PC-9 (cell line): Measurements from ENCODE around the gene CLEC16A. TPM values are rescaled to one million over a fixed set of nuclear protein-coding genes. Genes with fewer than 3 reads are reported as not detected.

Experiments
- BruUV-seq: library from RNA; stranded (reverse); fragments of 400-500 nt; replicated peaks from 2 replicates; lab custom pipeline; 2021; lab: Mats Ljungman, UMichigan
- CTCF ChIA-PET: fragments of 300-600 bp; sonication (Branson Sonifier 250); formaldehyde crosslinking; loops from one replicate; lab custom pipeline; 2022; ENCODE audit warnings: antibody characterized with exemption; lab: Charles Lee
- POLR2A ChIA-PET: fragments of 300-600 bp; sonication (Branson Sonifier 250); formaldehyde crosslinking; loops from one replicate; lab custom pipeline; 2022; ENCODE audit warnings: antibody characterized with exemption; ENCODE audit not compliant: unreplicated experiment; lab: Charles Lee
- DNase-seq, 2 experiments: peaks; one replicate each; pipeline versions ENCODE4 v3.0.0 to v3.0.0-alpha.2; 2015 to 2022; ENCODE audit warnings: mixed read lengths in 1 of 2
- H2AFZ ChIP-seq: fragments of 200-600 bp; sonication (generic); 2 replicates; pipeline ENCODE4 v1.8.1; 2017; ENCODE audit warnings: antibody characterized with exemption
- H3F3A ChIP-seq: fragments of 200-600 bp; sonication (generic); 2 replicates; pipeline ENCODE4 v1.8.1; 2017; ENCODE audit warnings: antibody characterized with exemption, mild to moderate bottlenecking, low read depth; ENCODE audit not compliant: insufficient read depth
- H3K27ac ChIP-seq: fragments of 200-600 bp; sonication (generic); 2 replicates; pipeline ENCODE4 v1.6.1; 2016; ENCODE audit warnings: mixed run types
- H3K27me3 ChIP-seq: fragments of 200-600 bp; sonication (generic); 2 replicates; pipeline ENCODE4 v1.6.1; 2016; ENCODE audit warnings: low read depth, mixed run types; ENCODE audit not compliant: insufficient read depth
- H3K36me3 ChIP-seq: fragments of 200-600 bp; sonication (generic); 2 replicates; pipeline ENCODE4 v1.6.1; 2016; ENCODE audit warnings: low read depth, mixed run types
- H3K4me1 ChIP-seq: fragments of 200-600 bp; sonication (generic); replicated peaks from 2 replicates; pipeline ENCODE4 v1.6.1; 2016; ENCODE audit warnings: mixed run types; ENCODE audit not compliant: insufficient read depth
- H3K4me2 ChIP-seq: fragments of 200-600 bp; sonication (generic); 2 replicates; pipeline ENCODE4 v1.6.1; 2017; ENCODE audit warnings: mixed run types
- H3K4me3 ChIP-seq: fragments of 200-600 bp; sonication (generic); 2 replicates; pipeline ENCODE4 v1.6.1; 2016; ENCODE audit warnings: mixed run types
- H3K79me2 ChIP-seq: fragments of 200-600 bp; sonication (generic); 2 replicates; pipeline ENCODE4 v1.6.1; 2017; ENCODE audit warnings: low read depth, mixed run types
- H3K9me2 ChIP-seq: fragments of 200-600 bp; sonication (generic); 2 replicates; pipeline ENCODE4 v1.8.1; 2017; ENCODE audit warnings: mild to moderate bottlenecking; ENCODE audit not compliant: insufficient read depth
- H3K9me3 ChIP-seq: fragments of 200-600 bp; sonication (generic); 2 replicates; pipeline ENCODE4 v1.8.1; 2016; ENCODE audit warnings: low read depth; ENCODE audit not compliant: insufficient read depth
- H4K20me1 ChIP-seq: fragments of 200-600 bp; sonication (generic); 2 replicates; pipeline ENCODE4 v1.8.1; 2017; ENCODE audit not compliant: insufficient read depth
- CTCF ChIP-seq: fragments of 200-600 bp; sonication (generic); conservative IDR thresholded peaks from 2 replicates; pipeline ENCODE4 v1.6.1; 2017; ENCODE audit warnings: mixed run types, antibody characterized with exemption, mild to moderate bottlenecking, moderate library complexity
- EZH2 ChIP-seq: fragments of 200-600 bp; sonication (generic); IDR thresholded peaks from 2 replicates; pipeline ENCODE4 v1.8.0; 2017; ENCODE audit warnings: antibody characterized with exemption, low read depth
- intact Hi-C: fragments of 100-400 bp; cut with micrococcal nuclease; formaldehyde crosslinking; loops from one replicate; pipeline ENCODE4 v1.10.0; 2022; ENCODE audit not compliant: unreplicated experiment
- total RNA-seq: library from RNA; stranded (reverse); gene quantifications from 2 replicates; pipeline ENCODE4 v1.2.3, GENCODE V29; 2021

Gene CLEC16A
- total RNA-seq, 1 experiment from 2014 or later: 34.9 TPM

- Histone ChIP-seq H3K27me3 (no peaks in the 10 kb centered on the region), H4K20me1 (no peaks in the 10 kb centered on the region), H3F3A (no peaks in the 10 kb centered on the region), H2AFZ (no peak overlapping the region), H3K27ac (no peak overlapping the region), H3K4me3 (no peak overlapping the region), H3K79me2 (no peaks in the 10 kb centered on the region), H3K4me1 (no peaks in the 10 kb centered on the region), H3K9me3 (no peaks in the 10 kb centered on the region), H3K4me2 (no peak overlapping the region), H3K9me2 (no peaks in the 10 kb centered on the region), H3K36me3 (no peaks in the 10 kb centered on the region)
- DNase-seq: peak in 1 of 2 experiments; percentile 5
- CTCF ChIA-PET: interaction anchor here (0.7 kb wide), 1 partner anchor 1184 kb away, joined by 3 read pairs; no protein-coding TSS in a partner anchor
- POLR2A ChIA-PET: no interaction called here
- intact Hi-C loops: no loop called here
- no TSS peak for BruUV-seq
- TF ChIP-seq CTCF: no peak
- TF ChIP-seq EZH2: no peak
Measured at GRCh38 chr16:11157143-11157542, 212.8 kb downstream of the CLEC16A start.

GRCh38 chr16:11158018-11158417 lies 213.7 kb downstream of the CLEC16A start:
- ChIA-PET POLR2A (no interaction called here), CTCF (no interaction called here)
- H3K4me2 ChIP-seq: no peak overlapping the region

GRCh38 chr16:11159282-11159681 lies 214.9 kb downstream of the CLEC16A start:
- TF ChIP-seq CTCF: no peak
- TF ChIP-seq EZH2: no peak
- peak in 1 of 2 experiments; percentile 8 for DNase-seq
- H3K4me3 ChIP-seq: no peak overlapping the region
- no peaks in the 10 kb centered on the region for H3K36me3 ChIP-seq
- H3K27me3 ChIP-seq: no peaks in the 10 kb centered on the region
- no peak overlapping the region for H3K27ac ChIP-seq
- no peaks in the 10 kb centered on the region for H3K9me3 ChIP-seq
- H3K9me2 ChIP-seq: no peaks in the 10 kb centered on the region
- CTCF ChIA-PET: no interaction called here
- no peak overlapping the region for H3K4me2 ChIP-seq
- intact Hi-C loops: no loop called here
- H3F3A ChIP-seq: no peaks in the 10 kb centered on the region
- BruUV-seq: no TSS peak
- H3K4me1 ChIP-seq: no peaks in the 10 kb centered on the region
- H2AFZ ChIP-seq: no peak overlapping the region
- POLR2A ChIA-PET: interaction anchor here (0.6 kb wide), 1 partner anchor 103 kb away, joined by 9 read pairs; no protein-coding TSS in a partner anchor
- H3K79me2 ChIP-seq: no peaks in the 10 kb centered on the region
- no peaks in the 10 kb centered on the region for H4K20me1 ChIP-seq

More at GRCh38 chr16:11158018-11158417, 213.7 kb downstream of the CLEC16A start:
- no peaks in the 10 kb centered on the region for H3K9me3 ChIP-seq
- H3K27ac ChIP-seq: no peak overlapping the region
- no peaks in the 10 kb centered on the region for H3K27me3 ChIP-seq
- no peaks in the 10 kb centered on the region for H3K4me1 ChIP-seq
- no peak for DNase-seq
- H3K79me2 ChIP-seq: no peaks in the 10 kb centered on the region
- H3K36me3 ChIP-seq: no peaks in the 10 kb centered on the region
- BruUV-seq: no TSS peak
- no peak overlapping the region for H3K4me3 ChIP-seq
- H2AFZ ChIP-seq: no peak overlapping the region
- TF ChIP-seq EZH2 (no peak), CTCF (no peak)
- H4K20me1 ChIP-seq: no peaks in the 10 kb centered on the region
- H3F3A ChIP-seq: no peaks in the 10 kb centered on the region
- no peaks in the 10 kb centered on the region for H3K9me2 ChIP-seq
- intact Hi-C loops: no loop called here
